ENCODE measurements around the gene AQP7.

DNA sequence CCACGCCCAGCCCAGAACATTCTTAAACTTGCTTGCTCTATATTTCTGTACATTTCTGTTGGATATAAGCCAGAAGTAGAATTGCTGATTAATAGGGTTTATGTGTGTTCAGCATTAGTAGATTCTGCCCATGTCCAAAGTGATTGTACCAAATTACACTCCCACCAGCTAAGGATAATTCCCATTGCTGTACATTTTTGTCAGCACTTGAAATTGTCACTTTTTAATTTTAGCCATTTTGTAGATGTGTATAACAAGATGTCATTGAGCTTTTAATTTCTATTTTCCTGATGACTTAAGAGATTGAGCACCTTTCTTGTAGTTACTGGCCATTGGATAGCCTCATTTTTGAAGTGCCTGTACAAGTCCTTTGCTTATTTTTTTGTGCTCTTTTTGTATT lies 46.4 kb downstream of the AQP7 start:
- no peak for TF ChIP-seq POLR2A (IDR thresholded peaks at IDR 0.05; ENCODE audit: low read length)
- no peak for TF ChIP-seq GATA1 (IDR thresholded peaks at IDR 0.05; ENCODE audit: low read depth, low read length)

Measured in erythroblast (primary cell).